Placental epithelial cell (primary cell): ENCODE results near the gene C2. TPM values are rescaled to one million over a fixed set of nuclear protein-coding genes. Genes with fewer than 3 reads are reported as not detected.

Experiments
- small RNA-seq: library from RNA; depleted of rRNA; stranded (forward); fragments of <200 nt; gene quantifications from one replicate; pipeline ENCODE3, GENCODE V24; 2012
- total RNA-seq: library from RNA; depleted of rRNA; stranded (reverse); fragments of >200 nt; gene quantifications from 2 replicates; pipeline ENCODE4 v1.2.3, GENCODE V29; 2012

The C2 gene
- 0.22 and 1.6 TPM in 2 replicates for total RNA-seq

GRCh38 chr6:31927242-31927862 is at the start of gene C2:
Gene C2, plus strand, starts transcription at chr6:31927717. Its CDS starts 36 bp downstream, at chr6:31927753.

DNA sequence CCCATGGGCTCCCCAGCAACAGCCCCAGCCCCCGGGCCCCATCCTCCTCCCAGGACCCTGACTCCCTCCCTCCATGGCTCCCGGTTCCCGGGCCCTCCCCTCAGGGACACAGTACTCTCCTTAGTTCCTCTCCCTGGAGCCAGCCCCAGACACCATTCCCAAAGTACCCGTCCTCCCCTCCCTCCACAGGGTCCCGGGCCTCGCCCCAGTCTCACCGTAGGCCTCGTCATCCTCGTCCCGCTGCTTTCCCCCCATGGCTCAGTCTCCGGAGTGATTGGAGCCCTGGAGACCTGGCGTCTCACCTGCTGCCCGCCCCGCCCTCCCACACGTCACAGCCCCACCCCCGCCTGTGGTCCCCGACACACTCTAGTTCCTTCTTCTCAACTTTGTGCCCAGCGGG is 48.8 kb upstream of the C2 start, which contains the start of gene SLC44A4:
Gene SLC44A4 (minus strand): TSS at position 272 of the 400 bp plus-strand sequence. CDS start 17 bp downstream, at position 255.

DNA sequence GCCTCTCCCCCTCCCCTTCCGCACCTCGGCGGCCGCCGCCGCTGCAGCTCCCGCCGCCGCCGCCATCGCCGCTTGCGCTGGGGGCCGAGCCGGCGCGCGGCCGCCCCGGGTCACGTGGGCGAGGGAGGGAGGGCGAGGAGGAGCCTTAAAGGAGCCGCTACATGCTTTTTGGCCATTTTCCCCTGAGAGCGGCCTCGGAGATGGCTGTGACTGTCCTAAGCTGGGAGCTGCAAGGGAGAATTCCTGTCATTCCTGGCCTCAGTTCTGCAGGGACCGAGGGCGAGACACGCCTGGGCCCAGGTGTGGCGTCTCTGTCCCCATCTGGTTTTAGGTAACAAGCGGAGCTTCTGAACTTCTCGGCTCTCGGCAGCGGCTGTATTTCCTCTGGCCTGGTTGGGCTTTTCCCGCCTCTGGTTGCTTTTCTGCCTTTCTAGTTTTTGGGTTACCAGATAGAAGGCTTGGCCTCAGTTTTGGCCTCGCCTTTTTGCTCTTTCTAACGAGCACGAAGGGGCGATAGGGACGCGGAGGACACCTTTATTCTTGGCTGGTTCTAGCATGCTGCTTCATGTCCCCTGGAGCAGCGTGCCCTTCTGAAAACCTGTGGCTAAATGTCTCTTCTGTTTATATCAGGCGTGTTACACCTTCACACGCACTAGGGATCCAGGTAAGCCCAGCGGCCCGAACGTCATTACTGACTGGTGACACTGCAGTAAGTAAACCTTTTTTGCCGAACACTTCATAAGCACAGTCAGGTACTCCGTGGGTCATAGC is 29.7 kb upstream of the C2 start, which contains the start of gene EHMT2:
Gene EHMT2 (minus strand): TSS at position 87 of the 771 bp plus-strand sequence. CDS start 21 bp downstream, at position 66.

DNA sequence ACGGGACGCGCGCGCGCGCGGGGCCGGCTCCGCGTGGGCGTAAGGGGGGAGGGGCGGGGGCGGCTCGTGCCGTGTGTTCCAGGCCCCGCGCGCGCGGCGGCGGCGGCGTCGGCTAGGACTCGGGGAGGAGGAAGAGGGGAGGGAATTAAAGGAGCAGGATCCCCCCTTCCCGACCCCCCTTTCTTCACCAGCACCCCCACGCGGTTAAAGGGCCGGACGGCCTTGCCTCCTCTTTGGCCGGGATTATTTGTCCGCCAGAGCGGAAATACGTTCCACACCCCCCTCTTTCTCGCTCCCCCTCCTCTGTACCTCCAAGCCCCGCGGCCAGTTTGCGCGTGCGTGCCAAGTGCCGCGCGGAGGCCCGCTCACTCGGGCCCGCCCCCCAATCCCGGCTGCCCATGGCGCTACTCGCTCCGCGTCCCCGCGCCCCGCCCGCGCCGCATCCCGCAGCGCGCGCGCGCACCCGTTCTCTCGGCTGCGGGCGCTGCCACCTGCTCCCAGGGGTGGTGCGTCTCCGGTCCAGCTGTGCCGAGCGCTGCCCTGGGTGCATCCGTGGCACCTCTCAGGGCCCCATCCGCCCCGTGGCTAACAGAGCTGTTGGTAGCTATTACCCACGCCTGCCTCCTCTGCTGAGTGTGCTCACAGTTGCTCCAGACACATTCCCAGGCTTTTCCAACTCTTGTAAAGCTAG is 25.4 kb upstream of the C2 start, which contains the start of gene ZBTB12:
Gene ZBTB12 (minus strand): TSS at position 134 of the 691 bp plus-strand sequence. CDS start 781 bp downstream, outside the sequence.

GRCh38 chr6:31945507-31946369 is 18.2 kb downstream of the C2 start, which contains the start of gene CFB:
Gene CFB, plus strand, starts transcription at chr6:31946095. Its CDS starts 127 bp downstream, at chr6:31946222.

GRCh38 chr6:31958741-31959739 is 31.5 kb downstream of the C2 start, which contains the start of the genes NELFE and SKIC2:
Gene NELFE, minus strand, starts transcription at chr6:31958971. Its CDS starts 525 bp downstream, at chr6:31958446.
Gene SKIC2, plus strand, starts transcription at chr6:31959175. Its CDS starts 18 bp downstream, at chr6:31959193.

DNA sequence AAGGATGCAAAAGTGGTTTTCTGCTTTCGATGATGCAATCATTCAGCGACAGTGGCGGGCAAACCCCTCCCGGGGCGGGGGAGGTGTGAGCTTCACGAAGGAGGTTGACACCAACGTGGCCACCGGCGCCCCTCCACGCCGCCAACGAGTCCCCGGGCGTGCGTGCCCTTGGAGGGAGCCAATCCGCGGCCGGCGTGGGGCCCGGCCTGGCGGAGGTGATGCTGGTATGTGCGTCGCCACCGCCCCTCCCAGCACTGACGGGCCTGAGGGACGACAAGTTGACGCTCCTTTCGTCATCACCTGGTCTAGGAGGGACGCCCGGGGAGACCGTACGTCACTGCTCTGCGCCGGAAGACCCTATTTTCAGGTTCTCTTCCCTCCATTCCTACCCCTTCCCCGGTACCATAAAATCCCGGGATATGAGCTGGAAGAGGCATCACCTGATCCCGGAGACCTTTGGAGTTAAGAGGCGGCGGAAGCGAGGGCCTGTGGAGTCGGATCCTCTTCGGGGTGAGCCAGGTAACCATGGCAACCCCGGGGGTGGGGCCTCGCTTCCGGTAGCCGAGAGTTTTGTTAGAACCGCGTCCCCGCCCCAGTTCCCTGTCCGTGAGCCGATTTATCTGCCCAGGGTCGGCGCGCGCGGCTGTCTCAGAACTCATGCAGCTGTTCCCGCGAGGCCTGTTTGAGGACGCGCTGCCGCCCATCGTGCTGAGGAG is 44.6 kb downstream of the C2 start, which contains the start of gene DXO:
Gene DXO (minus strand): TSS at position 146 of the 716 bp plus-strand sequence. CDS start 463 bp downstream, outside the sequence.

DNA sequence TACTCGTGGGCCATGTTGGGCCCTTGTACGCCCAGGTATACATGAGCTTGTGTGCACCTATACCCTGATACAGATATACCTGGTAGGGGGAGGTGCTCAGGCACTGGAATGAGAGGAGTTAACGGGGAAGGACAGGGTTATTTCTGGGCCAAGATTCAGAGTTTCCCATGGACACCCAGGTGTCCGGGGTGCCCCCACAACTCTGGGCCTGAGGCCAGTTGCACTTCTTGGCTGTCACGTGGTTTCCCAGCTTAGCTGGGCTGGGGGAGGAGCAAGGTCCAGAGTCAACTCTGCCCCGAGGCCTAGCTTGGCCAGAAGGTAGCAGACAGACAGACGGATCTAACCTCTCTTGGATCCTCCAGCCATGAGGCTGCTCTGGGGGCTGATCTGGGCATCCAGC is 54.2 kb downstream of the C2 start, which contains the start of gene C4A:
Gene C4A (plus strand): TSS at position 314 of the 400 bp plus-strand sequence. CDS start 51 bp downstream, at position 365.

Small RNA genes within 50 kb of the gene (small RNA-seq; reads per million reads assigned to genes)
- not detected for gene AL645922.1

Other genes starting within 250 kb of the C2 start
- not detected in 2 replicates for gene LY6G5C, start 246.7 kb upstream of the C2 start, total RNA-seq
- gene ABHD16A, start 224.4 kb upstream of the C2 start, total RNA-seq: 42.8 and 64.6 TPM in 2 replicates
- not detected in 2 replicates for gene LY6G6F, start 220.9 kb upstream of the C2 start, total RNA-seq
- not detected in 2 replicates for gene LY6G6D, start 212.4 kb upstream of the C2 start, total RNA-seq
- 0.39 and 3.5 TPM in 2 replicates for gene LY6G6C, start 206.0 kb upstream of the C2 start, total RNA-seq
- gene MPIG6B, start 204.3 kb upstream of the C2 start, total RNA-seq: 0.39 and 0.54 TPM in 2 replicates
- 120 and 147 TPM in 2 replicates for gene DDAH2, start 198.4 kb upstream of the C2 start, total RNA-seq
- gene CLIC1, start 191.2 kb upstream of the C2 start, total RNA-seq: 568 and 799 TPM in 2 replicates
- 7.9 and 8.6 TPM in 2 replicates for gene MSH5, start 187.7 kb upstream of the C2 start, total RNA-seq
- 0.79 TPM in 1 of 2 replicates, not detected in the other for gene SAPCD1, start 165.1 kb upstream of the C2 start, total RNA-seq
- 3.8 and 4.7 TPM in 2 replicates for gene VWA7, start 150.4 kb upstream of the C2 start, total RNA-seq
- gene VARS1, start 132.0 kb upstream of the C2 start, total RNA-seq: 30.2 and 90.0 TPM in 2 replicates
- gene LSM2, start 120.8 kb upstream of the C2 start, total RNA-seq: 20.4 and 36.8 TPM in 2 replicates
- 0.11 and 1.6 TPM in 2 replicates for gene HSPA1L, start 112.4 kb upstream of the C2 start, total RNA-seq
- gene HSPA1A, start 112.2 kb upstream of the C2 start, total RNA-seq: 65.7 and 80.9 TPM in 2 replicates
- 46.0 and 136 TPM in 2 replicates for gene HSPA1B, start 100.0 kb upstream of the C2 start, total RNA-seq
- 53.0 and 62.0 TPM in 2 replicates for gene NEU1, start 64.9 kb upstream of the C2 start, total RNA-seq
- gene SLC44A4, start 48.7 kb upstream of the C2 start, total RNA-seq: 0.11 TPM in 1 of 2 replicates, not detected in the other
- gene EHMT2, start 30.0 kb upstream of the C2 start, total RNA-seq: 47.1 and 61.5 TPM in 2 replicates
- gene ZBTB12, start 25.6 kb upstream of the C2 start, total RNA-seq: 2.9 and 4.7 TPM in 2 replicates
- 0.39 TPM in 1 of 2 replicates, not detected in the other for gene CFB, start 18.4 kb downstream of the C2 start, total RNA-seq
- 82.8 and 105 TPM in 2 replicates for gene NELFE, start 31.3 kb downstream of the C2 start, total RNA-seq
- 63.2 and 74.0 TPM in 2 replicates for gene SKIC2, start 31.5 kb downstream of the C2 start, total RNA-seq
- 23.9 and 28.6 TPM in 2 replicates for gene DXO, start 44.4 kb downstream of the C2 start, total RNA-seq
- 2.2 and 6.3 TPM in 2 replicates for gene C4A, start 54.3 kb downstream of the C2 start, total RNA-seq
- gene C4B, start 87.1 kb downstream of the C2 start, total RNA-seq: 4.2 and 6.3 TPM in 2 replicates
- 0.22 TPM in 1 of 2 replicates, not detected in the other for gene CYP21A2, start 110.7 kb downstream of the C2 start, total RNA-seq
- gene TNXB, start 181.6 kb downstream of the C2 start, total RNA-seq: 168 and 255 TPM in 2 replicates
- gene ATF6B, start 200.5 kb downstream of the C2 start, total RNA-seq: 26.0 and 36.9 TPM in 2 replicates
- gene FKBPL, start 202.6 kb downstream of the C2 start, total RNA-seq: 9.8 and 12.9 TPM in 2 replicates
- gene PRRT1, start 224.2 kb downstream of the C2 start, total RNA-seq: 0.11 and 0.79 TPM in 2 replicates
- gene PPT2, start 226.4 kb downstream of the C2 start, total RNA-seq: 59.3 and 66.9 TPM in 2 replicates
- gene EGFL8, start 236.9 kb downstream of the C2 start, total RNA-seq: 4.3 and 5.1 TPM in 2 replicates
- gene AGPAT1, start 248.4 kb downstream of the C2 start, total RNA-seq: 34.9 and 59.9 TPM in 2 replicates